ENCODE results near the gene COLGALT1. TPM values are rescaled to one million over a fixed set of nuclear protein-coding genes. Genes with fewer than 3 reads are reported as not detected.

COLGALT1 gene
- total and polyA plus RNA-seq, 2 experiments from 2014 or later = 54.9 to 61.3 TPM

- Histone ChIP-seq H3K9me2 (replicated peaks; ENCODE audit: insufficient read depth) (no peaks in the 10 kb centered on the region), H3K27me3 (no peaks in the 10 kb centered on the region), H2AFZ (peak overlapping the region; percentile 87), H3K36me3 (replicated peaks; ENCODE audit: insufficient read depth, low read depth) (no peaks in the 10 kb centered on the region), H3K4me2 (peak overlapping the region; percentile 89), H4K20me1 (ENCODE audit: insufficient read depth, poor library complexity, severe bottlenecking) (no peaks in the 10 kb centered on the region), H3K79me2 (peaks cover 14% of the 10 kb centered on the region), H3K4me1 (ENCODE audit: insufficient read depth) (no peaks in the 10 kb centered on the region), H3K4me3 (no peak overlapping the region), H3K27ac (no peak overlapping the region), H3K9me3 (ENCODE audit: low read depth) (no peaks in the 10 kb centered on the region)
- WGBS (ENCODE audit: low lambda C conversion rate, missing lambda C conversion rate) = 19% methylated on average over 19 of the region's 19 CpGs
- TF ChIP-seq CTCF (IDR thresholded peaks at IDR 0.05; ENCODE audit: poor library complexity) = no peak
- TF ChIP-seq EZH2phosphoT487 (IDR thresholded peaks at IDR 0.05; ENCODE audit: low read depth, severe bottlenecking, unreplicated experiment) = no peak
- no peak for DNase-seq (ENCODE audit: low spot score)
These were observed 425 bp upstream of the COLGALT1 start for GRCh38 chr19:17554968-17555479.

- 11% methylated on average over 41 of the region's 46 CpGs for WGBS (ENCODE audit: low lambda C conversion rate, missing lambda C conversion rate)
- Histone ChIP-seq H3K79me2 (peaks cover 14% of the 10 kb centered on the region), H2AFZ (peak overlapping the region; percentile 91), H3K4me3 (peak overlapping the region; percentile 87), H3K36me3 (replicated peaks; ENCODE audit: insufficient read depth, low read depth) (no peaks in the 10 kb centered on the region), H3K9me2 (replicated peaks; ENCODE audit: insufficient read depth) (no peaks in the 10 kb centered on the region), H3K9me3 (ENCODE audit: low read depth) (no peaks in the 10 kb centered on the region), H4K20me1 (ENCODE audit: insufficient read depth, poor library complexity, severe bottlenecking) (no peaks in the 10 kb centered on the region), H3K4me2 (peak overlapping the region; percentile 98), H3K27me3 (no peaks in the 10 kb centered on the region), H3K27ac (peak overlapping the region; percentile 94), H3K4me1 (ENCODE audit: insufficient read depth) (no peaks in the 10 kb centered on the region)
- peak; percentile 68 for DNase-seq (ENCODE audit: low spot score)
- TF ChIP-seq EZH2 (IDR thresholded peaks at IDR 0.05; ENCODE audit: borderline replicate concordance) (no peak), CTCF (IDR thresholded peaks at IDR 0.05; ENCODE audit: poor library complexity) (no peak), EZH2phosphoT487 (IDR thresholded peaks at IDR 0.05; ENCODE audit: low read depth, severe bottlenecking, unreplicated experiment) (no peak)
These were observed 722 bp downstream of the COLGALT1 start for GRCh38 chr19:17555929-17556813.

- H3K27ac ChIP-seq = peak overlapping the region; percentile 94
- TF ChIP-seq CTCF (IDR thresholded peaks at IDR 0.05; ENCODE audit: poor library complexity) = no peak
- no peak for TF ChIP-seq EZH2phosphoT487 (IDR thresholded peaks at IDR 0.05; ENCODE audit: low read depth, severe bottlenecking, unreplicated experiment)
- TF ChIP-seq EZH2 (IDR thresholded peaks at IDR 0.05; ENCODE audit: borderline replicate concordance) = no peak
- H3K36me3 ChIP-seq (replicated peaks; ENCODE audit: insufficient read depth, low read depth) = no peaks in the 10 kb centered on the region
- H3K9me2 ChIP-seq (replicated peaks; ENCODE audit: insufficient read depth) = no peaks in the 10 kb centered on the region
- peaks cover 14% of the 10 kb centered on the region for H3K79me2 ChIP-seq
- H3K27me3 ChIP-seq = no peaks in the 10 kb centered on the region
- H3K4me1 ChIP-seq (ENCODE audit: insufficient read depth) = no peaks in the 10 kb centered on the region
- no peak overlapping the region for H2AFZ ChIP-seq
- DNase-seq (ENCODE audit: low spot score) = no peak
- no peaks in the 10 kb centered on the region for H4K20me1 ChIP-seq (ENCODE audit: insufficient read depth, poor library complexity, severe bottlenecking)
- no peak overlapping the region for H3K4me3 ChIP-seq
- WGBS (ENCODE audit: low lambda C conversion rate, missing lambda C conversion rate) = 90% methylated on average over 7 of the region's 7 CpGs
- H3K4me2 ChIP-seq = peak overlapping the region; percentile 98
- no peaks in the 10 kb centered on the region for H3K9me3 ChIP-seq (ENCODE audit: low read depth)
These were observed 1.5 kb downstream of the COLGALT1 start for GRCh38 chr19:17556995-17557394.
